ENCODE data around the gene CRYZL1.
A peak's percentile ranks its signal among the peaks of the same experiment; 100 is the strongest.
"Not testable (repeated sequence)": the region's sequence is repeated elsewhere in the genome, so short reads cannot be mapped to it uniquely, and the experiment has no call there.

Gene CRYZL1

GRCh38 chr21:33641352-33642026, at the start of gene CRYZL1:
TSS of gene CRYZL1 (minus strand) at chr21:33641741. CDS start at chr21:33631551, 10,190 bp downstream.
- DNase-seq (ENCODE audit: low spot score): peak; percentile 95

GRCh38 chr21:33690874-33691273, 49.3 kb upstream of the CRYZL1 start:
- no peak for DNase-seq (ENCODE audit: low spot score)

GRCh38 chr21:33688353-33688752, 46.8 kb upstream of the CRYZL1 start:
- no peak for DNase-seq (ENCODE audit: low spot score)

GRCh38 chr21:33687634-33688033, 46.1 kb upstream of the CRYZL1 start:
- DNase-seq (ENCODE audit: low spot score): no peak

GRCh38 chr21:33686386-33686785, 44.8 kb upstream of the CRYZL1 start:
- DNase-seq (ENCODE audit: low spot score): no peak

GRCh38 chr21:33685613-33686197, 44.2 kb upstream of the CRYZL1 start:
- no peak for DNase-seq (ENCODE audit: low spot score)

- no peak for DNase-seq (ENCODE audit: low spot score)
These were observed 43.5 kb upstream of the CRYZL1 start for GRCh38 chr21:33684923-33685560.

GRCh38 chr21:33684068-33684467, 42.5 kb upstream of the CRYZL1 start:
- no peak for DNase-seq (ENCODE audit: low spot score)

- no peak for DNase-seq (ENCODE audit: low spot score)
These were observed 41.6 kb upstream of the CRYZL1 start for GRCh38 chr21:33682992-33683627.

GRCh38 chr21:33680870-33681269, 39.3 kb upstream of the CRYZL1 start:
- no peak for DNase-seq (ENCODE audit: low spot score)

GRCh38 chr21:33677450-33677849, 35.9 kb upstream of the CRYZL1 start:
- no peak for DNase-seq (ENCODE audit: low spot score)

- DNase-seq (ENCODE audit: low spot score): not testable (repeated sequence)
These were observed 35.1 kb upstream of the CRYZL1 start for GRCh38 chr21:33676666-33677065.

GRCh38 chr21:33674226-33674625, 32.7 kb upstream of the CRYZL1 start:
- no peak for DNase-seq (ENCODE audit: low spot score)

- no peak for DNase-seq (ENCODE audit: low spot score)
These were observed 31.9 kb upstream of the CRYZL1 start for GRCh38 chr21:33673473-33673872.

GRCh38 chr21:33670076-33670978, 28.8 kb upstream of the CRYZL1 start:
- DNase-seq (ENCODE audit: low spot score): no peak

GRCh38 chr21:33668620-33669019, 27.1 kb upstream of the CRYZL1 start:
- no peak for DNase-seq (ENCODE audit: low spot score)

GRCh38 chr21:33668180-33668579, 26.6 kb upstream of the CRYZL1 start:
- DNase-seq (ENCODE audit: low spot score): no peak

- DNase-seq (ENCODE audit: low spot score): no peak
These were observed 26.1 kb upstream of the CRYZL1 start for GRCh38 chr21:33667636-33668035.

GRCh38 chr21:33666153-33666552, 24.6 kb upstream of the CRYZL1 start:
- DNase-seq (ENCODE audit: low spot score): no peak

- no peak for DNase-seq (ENCODE audit: low spot score)
These were observed 22.6 kb upstream of the CRYZL1 start for GRCh38 chr21:33664135-33664534.

- DNase-seq (ENCODE audit: low spot score): no peak
These were observed 21.7 kb upstream of the CRYZL1 start for GRCh38 chr21:33663241-33663640.

- no peak for DNase-seq (ENCODE audit: low spot score)
These were observed 20.5 kb upstream of the CRYZL1 start for GRCh38 chr21:33662046-33662445.
